HG02571 (cell line): ENCODE measurements around the gene ANKRD29.
"Not testable (repeated sequence)": the region's sequence is repeated elsewhere in the genome, so short reads cannot be mapped to it uniquely, and the experiment has no call there.

Source experiments
- ATAC-seq: cut with Tn5 transposase; IDR thresholded peaks from one replicate; pipeline ENCODE4 v1.9.1; 2021; ENCODE audit warnings: mild to moderate bottlenecking, moderate library complexity; ENCODE audit not compliant: unreplicated experiment

The ANKRD29 gene

GRCh38 chr18:23648456-23648855, 14.3 kb downstream of the ANKRD29 start:
- no peak for ATAC-seq

GRCh38 chr18:23646282-23646681, 16.4 kb downstream of the ANKRD29 start:
- ATAC-seq, result no peak

- ATAC-seq, result no peak
These were observed 17.0 kb downstream of the ANKRD29 start for GRCh38 chr18:23645568-23646175.

GRCh38 chr18:23643815-23644490, 18.8 kb downstream of the ANKRD29 start:
- ATAC-seq, result no peak

- ATAC-seq, result no peak
These were observed 20.6 kb downstream of the ANKRD29 start for GRCh38 chr18:23641937-23642666.

- no peak for ATAC-seq
These were observed 21.5 kb downstream of the ANKRD29 start for GRCh38 chr18:23641143-23641720.

- ATAC-seq, result no peak
These were observed 22.7 kb downstream of the ANKRD29 start for GRCh38 chr18:23640052-23640451.

GRCh38 chr18:23636433-23636832, 26.3 kb downstream of the ANKRD29 start:
- not testable (repeated sequence) for ATAC-seq

- ATAC-seq, result no peak
These were observed 26.7 kb downstream of the ANKRD29 start for GRCh38 chr18:23636071-23636399.

GRCh38 chr18:23635283-23636070, 27.2 kb downstream of the ANKRD29 start:
- no peak for ATAC-seq

GRCh38 chr18:23634692-23635091, 28.0 kb downstream of the ANKRD29 start:
- no peak for ATAC-seq

- no peak for ATAC-seq
These were observed 30.1 kb downstream of the ANKRD29 start for GRCh38 chr18:23632615-23633014.

GRCh38 chr18:23631746-23632145, 31.0 kb downstream of the ANKRD29 start:
- ATAC-seq, result no peak

GRCh38 chr18:23631312-23631711, 31.4 kb downstream of the ANKRD29 start:
- ATAC-seq, result no peak

GRCh38 chr18:23629444-23629946, 33.2 kb downstream of the ANKRD29 start:
- ATAC-seq, result peak; percentile 48

- no peak for ATAC-seq
These were observed 34.7 kb downstream of the ANKRD29 start for GRCh38 chr18:23627970-23628369.

GRCh38 chr18:23627321-23627720, 35.4 kb downstream of the ANKRD29 start:
- no peak for ATAC-seq

- ATAC-seq, result no peak
These were observed 36.0 kb downstream of the ANKRD29 start for GRCh38 chr18:23626451-23627279.

- no peak for ATAC-seq
These were observed 39.7 kb downstream of the ANKRD29 start for GRCh38 chr18:23623040-23623439.

- peak; percentile 34 for ATAC-seq
These were observed 43.3 kb downstream of the ANKRD29 start for GRCh38 chr18:23619388-23619881.
